Daoy (cell line): ENCODE data around the gene GALNT13. TPM values are rescaled to one million over a fixed set of nuclear protein-coding genes. Genes with fewer than 3 reads are reported as not detected.

Source experiments
- DNase-seq: peaks from one replicate; pipeline ENCODE4 v3.0.0-alpha.2; 2015; ENCODE audit warnings: low read depth
- total RNA-seq: library from RNA; depleted of rRNA; stranded (reverse); fragments of >200 nt; shearing (Covaris generic); gene quantifications from 2 replicates; pipeline ENCODE4 v1.2.3, GENCODE V29; 2014; rRNA removed

The GALNT13 gene
- total RNA-seq: not detected in 2 replicates

- no peak for DNase-seq
Observed at GRCh38 chr2:153871231-153872221, at the start of gene GALNT13. TSS of gene GALNT13 (plus strand) at chr2:153871922.

- no peak for DNase-seq
Observed at GRCh38 chr2:153823880-153824279, 47.8 kb upstream of the GALNT13 start.

GRCh38 chr2:153828335-153828734, 43.4 kb upstream of the GALNT13 start:
- no peak for DNase-seq

GRCh38 chr2:153834662-153835061, 37.1 kb upstream of the GALNT13 start:
- no peak for DNase-seq

- DNase-seq: no peak
Observed at GRCh38 chr2:153858250-153858649, 13.5 kb upstream of the GALNT13 start.

GRCh38 chr2:153864022-153864421, 7.7 kb upstream of the GALNT13 start:
- no peak for DNase-seq

- DNase-seq: no peak
Observed at GRCh38 chr2:153866595-153866994, 5.1 kb upstream of the GALNT13 start.

- no peak for DNase-seq
Observed at GRCh38 chr2:153870308-153870707, 1.4 kb upstream of the GALNT13 start.

GRCh38 chr2:153872311-153873051, 759 bp downstream of the GALNT13 start:
- DNase-seq: no peak

GRCh38 chr2:153873052-153874048, 1.6 kb downstream of the GALNT13 start:
- no peak for DNase-seq

GRCh38 chr2:153875801-153876466, 4.2 kb downstream of the GALNT13 start:
- no peak for DNase-seq

GRCh38 chr2:153880926-153881325, 9.2 kb downstream of the GALNT13 start:
- no peak for DNase-seq

GRCh38 chr2:153886833-153887232, 15.1 kb downstream of the GALNT13 start:
- DNase-seq: no peak

GRCh38 chr2:153890576-153890975, 18.9 kb downstream of the GALNT13 start:
- no peak for DNase-seq

- no peak for DNase-seq
Observed at GRCh38 chr2:153891051-153891450, 19.3 kb downstream of the GALNT13 start.

- no peak for DNase-seq
Observed at GRCh38 chr2:153912798-153913396, 41.2 kb downstream of the GALNT13 start.

- DNase-seq: no peak
Observed at GRCh38 chr2:153917570-153917969, 45.8 kb downstream of the GALNT13 start.

- no peak for DNase-seq
Observed at GRCh38 chr2:153935511-153935910, 63.8 kb downstream of the GALNT13 start.

- no peak for DNase-seq
Observed at GRCh38 chr2:153939124-153939796, 67.5 kb downstream of the GALNT13 start.

GRCh38 chr2:153940511-153940910, 68.8 kb downstream of the GALNT13 start:
- DNase-seq: no peak
